Natural killer cell treated with Interleukin-12 subunit alpha and Interleukin-12 subunit beta and Interleukin-15 and Interleukin-18, amount 100 ng/mL, for 72 hours (primary cell): Measurements from ENCODE around the gene PARD3. TPM values are rescaled to one million over a fixed set of nuclear protein-coding genes. Genes with fewer than 3 reads are reported as not detected.
A peak's percentile ranks its signal among the peaks of the same experiment; 100 is the strongest.
"Not testable (repeated sequence)": the region's sequence is repeated elsewhere in the genome, so short reads cannot be mapped to it uniquely, and the experiment has no call there.

Source experiments
- ATAC-seq, 2 donors: fragments of 150-1000 bp; cut with Tn5 transposase in 1 of 2; sonication (Bioruptor Pico), chemical (Tn5 transposase) in 1 of 2; 2 replicates each; pipeline ENCODE4 v1.10.0; 2021
- DNase-seq: peaks from one replicate; pipeline ENCODE4 v3.0.0; 2022; ENCODE audit warnings: low spot score
- H3K27ac Mint-ChIP-seq, 2 donors: 1 replicate in 1 of 2; 2 replicates in 1 of 2; pipeline ENCODE4 v1.8.0; 2022; ENCODE audit warnings: mixed read lengths in 2 of 2, mild to moderate bottlenecking in 1 of 2, moderate library complexity in 1 of 2
- H3K27me3 Mint-ChIP-seq, 2 donors: 1 replicate in 1 of 2; 2 replicates in 1 of 2; pipeline ENCODE4 v1.8.0; 2022; ENCODE audit warnings: mixed read lengths in 2 of 2
- H3K36me3 Mint-ChIP-seq: one replicate; pipeline ENCODE4 v1.8.0; 2022; ENCODE audit warnings: mixed read lengths
- H3K4me1 Mint-ChIP-seq, 2 donors: 1 replicate in 1 of 2; 2 replicates in 1 of 2; pipeline ENCODE4 v1.8.0; 2022; ENCODE audit warnings: low read depth in 2 of 2, mixed read lengths in 2 of 2, mild to moderate bottlenecking in 1 of 2
- H3K4me3 Mint-ChIP-seq: one replicate; pipeline ENCODE4 v1.8.0; 2022; ENCODE audit warnings: mixed read lengths
- H3K9me3 Mint-ChIP-seq: 2 replicates; pipeline ENCODE4 v1.8.0; 2022; ENCODE audit warnings: mixed read lengths
- total RNA-seq, 2 donors: library from RNA; stranded (reverse); gene quantifications; one replicate each; pipeline ENCODE4 v1.2.3, GENCODE V29; 2022

The PARD3 gene
- total RNA-seq, 2 donors from 2014 or later = 0.56 TPM; not detected in 1

DNA sequence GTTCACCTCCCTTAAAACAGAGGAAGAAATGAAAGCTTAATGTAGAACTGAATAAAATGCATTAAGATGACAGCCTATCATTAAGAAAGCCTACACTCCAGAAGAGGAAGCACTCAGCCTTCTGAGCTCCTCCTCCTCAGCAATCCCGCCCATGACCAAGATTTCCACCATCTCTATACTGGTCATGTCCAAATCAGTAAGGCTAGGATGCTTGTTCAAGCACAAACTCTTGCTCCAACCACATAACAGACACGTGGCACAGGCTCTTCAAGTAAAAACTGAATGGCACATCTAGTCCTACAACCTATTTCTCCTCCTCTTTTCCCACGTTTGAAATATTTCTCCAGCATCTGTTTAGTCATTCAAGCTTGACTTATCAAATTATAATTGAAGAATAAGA, 454.1 kb downstream of the PARD3 start:
- Mint-ChIP-seq H3K4me3 (no peak overlapping the region), H3K4me1 (no peaks in the 10 kb centered on the region), H3K27me3 (no peaks in the 10 kb centered on the region), H3K27ac (no peak overlapping the region), H3K9me3 (no peaks in the 10 kb centered on the region), H3K36me3 (no peaks in the 10 kb centered on the region)
- ATAC-seq = no peak
- DNase-seq = no peak

DNA sequence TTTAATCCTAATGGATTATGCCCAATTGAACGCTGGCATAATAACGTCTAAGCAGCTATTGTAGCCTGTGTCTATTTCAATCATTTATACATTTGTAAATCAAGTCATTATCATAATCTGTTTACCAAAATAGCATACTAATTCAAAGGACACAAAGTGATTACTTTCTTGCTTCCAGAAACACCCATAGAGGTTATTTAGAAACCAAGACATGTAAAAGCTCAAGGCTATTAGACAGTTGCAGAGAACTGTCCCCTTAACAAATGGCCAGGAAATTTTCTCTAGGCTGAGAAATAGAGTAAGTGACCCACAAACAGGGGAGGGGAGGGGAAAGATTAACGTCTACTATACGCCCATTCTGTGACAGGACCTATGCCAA, 455.7 kb downstream of the PARD3 start:
- Mint-ChIP-seq H3K9me3 (no peaks in the 10 kb centered on the region), H3K27me3 (no peaks in the 10 kb centered on the region), H3K4me1 (no peaks in the 10 kb centered on the region), H3K27ac (no peak overlapping the region), H3K4me3 (no peak overlapping the region), H3K36me3 (no peaks in the 10 kb centered on the region)
- no peak for DNase-seq
- no peak for ATAC-seq

DNA sequence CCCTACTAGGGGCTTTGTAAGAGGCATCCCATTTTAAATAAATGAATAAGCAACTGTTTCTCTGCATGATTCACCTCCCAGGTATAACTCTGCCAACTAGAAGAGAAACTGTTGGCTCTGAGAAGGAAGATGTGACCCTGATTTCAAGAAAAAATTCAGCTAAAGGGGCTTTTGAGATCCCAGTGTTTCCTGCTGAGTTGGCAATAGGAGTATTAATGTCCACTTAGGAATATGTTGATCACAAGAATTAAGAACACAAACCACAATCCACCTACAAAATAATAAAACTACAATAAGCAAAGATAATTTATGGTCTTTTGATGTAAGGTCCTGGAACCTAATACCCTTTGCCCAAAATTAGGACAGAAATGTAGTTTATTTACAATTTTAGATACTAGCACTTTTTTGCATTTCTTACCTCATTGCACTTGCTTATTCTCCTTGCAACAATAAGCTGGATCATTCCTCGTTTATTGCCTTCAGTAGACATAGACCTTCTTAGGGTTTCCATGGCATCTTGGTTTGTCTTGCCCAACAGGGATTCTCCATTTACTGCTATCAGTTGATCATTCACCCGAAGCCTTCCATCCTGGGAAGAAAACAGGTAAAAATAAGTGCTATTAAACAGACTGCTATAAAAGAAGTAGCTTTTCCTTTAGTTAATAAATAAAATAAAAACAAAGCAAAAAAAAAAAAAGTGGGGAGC, 456.2 kb downstream of the PARD3 start:
- H3K27me3 Mint-ChIP-seq = no peaks in the 10 kb centered on the region
- no peaks in the 10 kb centered on the region for H3K4me1 Mint-ChIP-seq

DNA sequence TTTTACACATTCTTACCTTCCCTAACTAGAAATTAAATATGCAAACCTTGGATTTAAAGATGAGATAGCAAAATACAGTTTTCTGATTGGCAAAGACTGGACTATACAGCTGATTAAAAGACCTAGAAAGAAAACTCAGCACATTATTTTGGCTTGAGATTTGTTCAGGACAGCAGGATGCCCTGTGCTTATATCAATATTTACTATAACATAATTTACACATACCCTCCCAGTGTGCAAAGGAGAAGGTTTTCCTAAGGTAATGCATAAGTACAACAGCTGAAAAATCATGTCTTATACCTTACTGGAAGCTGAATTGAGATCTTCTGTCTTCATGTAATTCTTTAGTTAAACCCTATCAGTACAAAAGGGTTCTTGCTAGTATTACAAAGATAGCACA, 458.6 kb downstream of the PARD3 start:
- no peak for ATAC-seq
- no peaks in the 10 kb centered on the region for H3K36me3 Mint-ChIP-seq
- no peak for DNase-seq
- H3K27me3 Mint-ChIP-seq = no peaks in the 10 kb centered on the region
- H3K4me3 Mint-ChIP-seq = no peak overlapping the region
- no peaks in the 10 kb centered on the region for H3K9me3 Mint-ChIP-seq
- H3K27ac Mint-ChIP-seq = no peak overlapping the region
- H3K4me1 Mint-ChIP-seq = no peaks in the 10 kb centered on the region

More for the DNA sequence above, 456.2 kb downstream of the PARD3 start:
- H3K4me3 Mint-ChIP-seq = no peak overlapping the region
- H3K9me3 Mint-ChIP-seq = no peaks in the 10 kb centered on the region
- DNase-seq (no peak), ATAC-seq (no peak)
- no peaks in the 10 kb centered on the region for H3K36me3 Mint-ChIP-seq
- no peak overlapping the region for H3K27ac Mint-ChIP-seq

DNA sequence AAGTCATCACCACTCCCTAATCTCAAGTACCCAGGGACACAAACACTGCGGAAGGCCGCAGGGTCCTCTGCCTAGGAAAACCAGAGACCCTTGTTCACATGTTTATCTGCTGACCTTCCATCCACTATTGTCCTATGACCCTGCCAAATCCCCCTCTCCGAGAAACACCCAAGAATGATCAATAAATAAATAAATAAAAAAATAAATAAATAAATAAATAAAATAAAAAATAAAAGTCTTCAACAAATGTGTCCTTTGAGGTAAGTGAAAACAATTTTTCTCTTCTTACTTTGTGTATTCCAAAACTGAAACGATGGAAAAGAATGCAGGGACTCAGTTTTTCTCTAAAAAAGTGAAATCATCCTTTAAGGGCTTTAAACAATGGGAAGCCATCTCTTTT, 461.6 kb downstream of the PARD3 start:
- H3K36me3 Mint-ChIP-seq, H3K27ac Mint-ChIP-seq, H3K4me3 Mint-ChIP-seq, DNase-seq, H3K4me1 Mint-ChIP-seq, H3K9me3 Mint-ChIP-seq, H3K27me3 Mint-ChIP-seq, ATAC-seq: not testable (repeated sequence)

DNA sequence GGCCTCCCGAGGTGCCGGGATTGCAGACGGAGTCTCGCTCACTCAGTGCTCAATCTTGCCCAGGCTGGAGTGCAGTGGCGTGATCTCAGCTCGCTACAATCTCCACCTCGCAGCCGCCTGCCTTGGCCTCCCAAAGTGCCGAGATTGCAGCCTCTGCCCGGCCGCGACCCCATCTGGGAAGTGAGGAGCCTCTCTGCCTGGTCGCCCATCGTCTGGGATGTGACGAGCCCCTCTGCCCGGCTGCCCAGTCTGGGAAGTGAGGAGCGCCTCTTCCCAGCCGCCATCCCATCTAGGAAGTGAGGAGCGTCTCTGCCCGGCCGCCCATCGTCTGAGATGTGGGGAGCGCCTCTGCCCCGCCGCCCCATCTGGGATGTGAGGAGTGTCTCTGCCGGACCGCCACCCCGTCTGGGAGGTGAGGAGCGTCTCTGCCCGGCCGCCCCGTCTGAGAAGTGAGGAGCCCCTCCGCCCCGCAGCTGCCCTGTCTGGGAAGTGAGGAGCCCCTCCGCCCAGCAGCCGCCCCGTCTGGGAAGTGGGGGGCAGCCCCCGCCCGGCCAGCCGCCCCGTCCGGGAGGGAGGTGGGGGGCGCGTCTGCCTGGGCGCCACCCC, 462.4 kb downstream of the PARD3 start:
- not testable (repeated sequence) for ATAC-seq, H3K27me3 Mint-ChIP-seq, H3K27ac Mint-ChIP-seq, H3K4me1 Mint-ChIP-seq, H3K9me3 Mint-ChIP-seq, H3K36me3 Mint-ChIP-seq, DNase-seq, H3K4me3 Mint-ChIP-seq

DNA sequence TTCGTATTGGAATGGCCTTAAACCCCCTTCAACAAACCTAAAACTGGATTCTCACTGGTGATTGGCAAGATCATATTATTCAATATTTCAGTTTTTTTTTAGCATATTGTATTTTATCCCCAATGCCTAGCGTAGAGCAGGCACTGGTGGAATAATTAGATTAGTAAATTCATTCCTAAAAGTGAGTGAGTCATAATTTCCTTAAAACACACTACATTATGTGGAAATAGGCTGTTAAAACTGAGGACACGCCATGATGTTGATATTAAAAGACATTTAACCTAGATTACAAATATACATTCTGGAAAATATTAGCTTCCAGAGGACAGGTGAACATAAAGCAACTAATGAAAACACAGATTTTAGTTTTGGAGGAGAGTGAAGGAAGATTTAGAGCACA, 463.9 kb downstream of the PARD3 start:
- H3K27me3 Mint-ChIP-seq = peaks cover 0 to 2% of the 10 kb centered on the region in 2 donors
- H3K4me1 Mint-ChIP-seq = peaks cover 8 to 10% of the 10 kb centered on the region in 2 donors
- no peak for DNase-seq
- peak overlapping the region in 1 of 2 donors; percentile 48 for H3K27ac Mint-ChIP-seq
- H3K4me3 Mint-ChIP-seq = no peak overlapping the region
- ATAC-seq = no peak
- H3K9me3 Mint-ChIP-seq = no peaks in the 10 kb centered on the region
- H3K36me3 Mint-ChIP-seq = no peaks in the 10 kb centered on the region

DNA sequence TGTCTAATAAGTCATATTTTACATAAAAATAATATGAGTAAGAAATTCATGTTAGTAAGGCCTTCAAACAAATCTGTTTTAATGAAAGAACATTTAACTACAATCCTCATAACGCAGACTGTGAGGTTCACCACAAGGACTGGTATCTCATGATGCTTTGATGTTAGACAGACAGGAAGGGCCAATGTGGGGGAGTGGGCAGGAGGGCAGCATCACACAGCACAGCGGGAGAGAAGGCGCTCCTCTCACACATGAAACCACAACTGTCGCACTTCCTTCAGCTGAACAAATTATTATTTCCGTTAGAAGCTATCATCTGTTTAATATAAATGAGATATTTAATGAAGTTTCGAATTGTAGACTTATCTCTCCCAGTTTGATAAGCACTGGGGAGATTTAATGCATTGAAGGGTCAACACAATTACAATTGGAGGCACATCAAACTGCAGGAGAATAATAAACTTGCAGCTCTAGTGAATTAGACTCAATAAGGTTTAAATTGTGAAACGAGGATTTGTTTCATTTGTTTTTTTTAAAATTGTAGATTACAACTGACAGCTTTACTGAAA, 466.1 kb downstream of the PARD3 start:
- Mint-ChIP-seq H3K4me1 (peaks cover 10 to 11% of the 10 kb centered on the region in 2 donors), H3K9me3 (no peaks in the 10 kb centered on the region), H3K36me3 (no peaks in the 10 kb centered on the region), H3K27me3 (peaks cover 0 to 2% of the 10 kb centered on the region in 2 donors), H3K27ac (peak overlapping the region; percentile 33), H3K4me3 (peak overlapping the region; percentile 60)
- DNase-seq = peak; percentile 70
- peak; percentile 87 for ATAC-seq

DNA sequence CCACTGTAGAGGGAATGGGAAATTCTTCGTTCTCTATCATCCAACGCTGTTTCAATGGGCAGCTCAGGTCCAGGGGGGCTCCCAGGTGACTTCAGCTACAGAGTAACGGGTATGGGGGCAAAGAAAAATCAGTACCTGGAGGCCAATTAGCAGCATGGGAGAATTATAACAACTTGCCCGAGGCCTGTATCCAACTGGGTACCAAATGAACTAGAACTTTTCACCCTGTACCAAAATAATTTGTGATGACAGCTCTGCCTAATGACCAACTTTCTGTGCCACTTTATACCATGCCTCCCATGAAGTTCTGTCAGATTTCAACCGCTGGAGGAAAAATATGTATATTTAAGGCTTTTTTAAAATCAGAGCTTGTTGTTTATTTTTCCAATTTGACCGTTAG, 467.1 kb downstream of the PARD3 start:
- H3K27ac Mint-ChIP-seq = peak overlapping the region in 1 of 2 donors; percentile 33
- no peak overlapping the region for H3K4me3 Mint-ChIP-seq
- ATAC-seq = no peak
- no peak for DNase-seq
- H3K27me3 Mint-ChIP-seq = peaks cover 0 to 2% of the 10 kb centered on the region in 2 donors
- H3K36me3 Mint-ChIP-seq = no peaks in the 10 kb centered on the region
- no peaks in the 10 kb centered on the region for H3K9me3 Mint-ChIP-seq
- peaks cover 10 to 11% of the 10 kb centered on the region in 2 donors for H3K4me1 Mint-ChIP-seq

DNA sequence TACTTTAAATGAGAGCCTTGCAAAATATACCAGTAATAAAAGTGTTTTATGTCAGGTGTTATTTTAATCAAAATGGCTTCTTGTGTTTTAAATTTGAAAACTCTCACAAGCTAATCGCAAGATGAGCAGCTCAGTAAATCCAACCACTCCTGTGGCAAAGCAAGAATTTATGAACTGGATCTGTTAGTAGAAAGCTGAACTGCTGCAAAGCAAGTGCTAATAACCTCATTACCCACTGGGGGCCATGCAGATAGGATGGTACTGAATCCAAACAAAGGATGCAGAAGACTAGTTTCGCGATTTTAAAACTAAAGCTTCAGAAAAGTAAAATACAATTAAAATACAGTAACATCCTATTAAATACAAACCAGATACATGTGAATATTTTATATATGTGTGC, 468.0 kb downstream of the PARD3 start:
- DNase-seq (no peak), ATAC-seq (no peak)
- no peak overlapping the region for H3K4me3 Mint-ChIP-seq
- peaks cover 0 to 2% of the 10 kb centered on the region in 2 donors for H3K27me3 Mint-ChIP-seq
- H3K36me3 Mint-ChIP-seq = no peaks in the 10 kb centered on the region
- no peak overlapping the region for H3K27ac Mint-ChIP-seq
- peaks cover 10 to 11% of the 10 kb centered on the region in 2 donors for H3K4me1 Mint-ChIP-seq
- no peaks in the 10 kb centered on the region for H3K9me3 Mint-ChIP-seq

DNA sequence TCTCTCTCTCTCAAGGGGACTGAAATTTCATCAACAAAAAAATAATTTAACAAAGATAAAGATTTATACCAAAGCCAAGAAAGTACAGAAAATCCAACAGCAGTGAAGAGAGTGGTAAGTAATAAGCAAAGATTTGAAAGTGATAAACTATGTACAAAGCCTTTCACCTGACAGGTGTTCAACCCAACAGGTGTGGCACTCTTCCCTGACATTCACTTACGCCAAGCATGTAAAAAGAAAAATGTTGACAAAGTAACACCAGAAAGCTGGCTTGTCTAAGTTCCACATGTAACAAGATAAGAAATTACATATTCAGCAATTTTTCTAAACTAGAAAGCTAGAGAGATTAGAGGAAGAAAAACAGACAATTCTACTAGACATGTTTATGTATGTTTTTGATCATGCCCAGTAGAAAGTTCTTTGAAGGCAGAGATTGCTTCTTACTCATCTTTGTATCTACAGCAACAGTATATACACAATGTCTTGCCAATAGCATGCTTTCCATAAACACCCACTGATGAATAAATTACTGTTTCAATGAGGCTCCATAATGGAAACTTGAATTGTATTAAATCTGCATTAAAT, 468.5 kb downstream of the PARD3 start:
- DNase-seq (no peak), ATAC-seq (no peak)
- H3K27ac Mint-ChIP-seq = peak overlapping the region in 1 of 2 donors; percentile 42
- H3K9me3 Mint-ChIP-seq = no peaks in the 10 kb centered on the region
- H3K4me3 Mint-ChIP-seq = no peak overlapping the region
- peaks cover 0 to 2% of the 10 kb centered on the region in 2 donors for H3K27me3 Mint-ChIP-seq
- H3K4me1 Mint-ChIP-seq = peaks cover 10 to 11% of the 10 kb centered on the region in 2 donors
- no peaks in the 10 kb centered on the region for H3K36me3 Mint-ChIP-seq

DNA sequence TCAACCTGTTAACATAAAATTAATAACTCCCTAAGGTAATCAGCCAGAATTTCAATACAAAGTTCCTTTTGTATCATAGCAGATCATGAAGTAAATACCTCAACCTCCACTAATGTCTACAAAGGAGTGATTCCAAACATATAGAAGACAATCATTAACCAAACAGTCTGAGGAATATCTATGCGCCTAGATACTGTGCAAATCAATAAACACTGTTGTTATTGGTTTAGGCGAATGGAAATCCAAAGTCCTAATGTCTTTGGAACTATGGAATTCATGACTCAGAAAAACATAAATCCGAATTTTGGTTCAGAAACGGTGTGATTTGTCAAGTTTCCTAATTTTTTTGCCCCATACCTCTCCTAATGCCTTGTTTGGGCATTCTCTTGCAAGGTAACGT, 469.7 kb downstream of the PARD3 start:
- Mint-ChIP-seq H3K9me3 (no peaks in the 10 kb centered on the region), H3K27ac (no peak overlapping the region), H3K36me3 (no peaks in the 10 kb centered on the region), H3K27me3 (peaks cover 0 to 2% of the 10 kb centered on the region in 2 donors), H3K4me3 (no peak overlapping the region), H3K4me1 (peaks cover 16 to 21% of the 10 kb centered on the region in 2 donors)
- DNase-seq (no peak), ATAC-seq (no peak)

DNA sequence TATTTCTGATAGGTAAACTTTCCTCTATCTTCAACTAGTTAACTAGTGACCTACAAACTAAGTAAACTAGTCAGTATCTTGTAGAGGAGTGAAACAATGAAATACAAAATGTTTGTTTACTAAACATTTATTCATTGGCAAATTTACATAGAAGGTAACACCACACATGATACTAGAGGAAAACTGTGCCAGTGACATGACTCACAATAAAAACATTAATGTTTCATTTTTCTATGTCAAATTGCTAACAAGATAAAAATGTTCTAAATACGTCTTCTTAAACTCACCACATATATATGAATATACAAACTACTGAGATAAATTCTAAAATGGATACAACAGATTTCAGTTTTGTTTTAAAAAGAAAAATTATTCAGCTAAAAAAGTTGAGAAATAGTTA, 471.3 kb downstream of the PARD3 start:
- Mint-ChIP-seq H3K27ac (no peak overlapping the region), H3K27me3 (peaks cover 0 to 2% of the 10 kb centered on the region in 2 donors), H3K4me3 (no peak overlapping the region), H3K4me1 (peaks cover 18 to 20% of the 10 kb centered on the region in 2 donors), H3K9me3 (no peaks in the 10 kb centered on the region), H3K36me3 (no peaks in the 10 kb centered on the region)
- no peak for ATAC-seq
- no peak for DNase-seq

DNA sequence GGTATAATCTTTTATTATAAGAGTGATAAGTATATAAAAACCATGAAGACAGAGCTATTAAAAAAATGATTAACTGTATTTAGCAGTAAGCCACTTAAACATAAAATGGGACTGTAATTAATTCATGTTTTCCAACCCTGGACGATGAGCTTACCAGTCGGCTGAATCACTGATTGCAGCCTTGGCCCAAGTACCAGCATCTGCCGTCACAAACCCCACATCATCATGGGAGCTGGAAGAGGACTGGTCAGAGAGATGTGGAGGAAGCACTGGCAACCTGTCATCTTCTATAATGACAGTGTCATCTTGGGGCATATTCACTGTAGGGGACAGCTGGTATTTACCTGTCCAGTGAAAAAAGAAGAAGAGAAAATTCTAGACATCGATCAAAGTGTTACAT, 473.6 kb downstream of the PARD3 start:
- Mint-ChIP-seq H3K27me3 (peaks cover 0 to 2% of the 10 kb centered on the region in 2 donors), H3K9me3 (no peaks in the 10 kb centered on the region), H3K36me3 (no peaks in the 10 kb centered on the region), H3K27ac (no peak overlapping the region), H3K4me3 (no peak overlapping the region), H3K4me1 (peaks cover 14 to 15% of the 10 kb centered on the region in 2 donors)
- DNase-seq (no peak), ATAC-seq (no peak)
